CD14-positive monocyte (primary cell): ENCODE measurements around the gene SRPRB. TPM values are rescaled to one million over a fixed set of nuclear protein-coding genes. Genes with fewer than 3 reads are reported as not detected.
A peak's percentile ranks its signal among the peaks of the same experiment; 100 is the strongest.

Source experiments
- DNase-seq, 3 donors: peaks; one replicate each; pipeline ENCODE4 v3.0.0-alpha.2; 2011 to 2022
- H2AFZ ChIP-seq: 2 replicates; pipeline ENCODE4 v1.6.0; 2012; ENCODE audit warnings: mild to moderate bottlenecking, low read depth, low read length, inconsistent platforms; ENCODE audit not compliant: insufficient read depth, poor library complexity, severe bottlenecking
- H3K27ac ChIP-seq, 2 donors: 1 replicate in 1 of 2; 2 replicates in 1 of 2; pipeline ENCODE4 v1.5.1; 2012 to 2013; ENCODE audit warnings: low read length in 2 of 2, control low read depth in 1 of 2, inconsistent platforms in 1 of 2, low read depth in 1 of 2, mild to moderate bottlenecking in 1 of 2
- H3K27me3 ChIP-seq, 2 donors: one replicate each; pipeline versions ENCODE4 v1.6.0 to v1.6.1; 2011 to 2013; ENCODE audit warnings: low read length in 2 of 2; ENCODE audit not compliant: control insufficient read depth in 2 of 2, insufficient read depth in 2 of 2
- H3K36me3 ChIP-seq, 2 donors: replicated peaks in 1 of 2; 1 replicate in 1 of 2; 2 replicates in 1 of 2; pipeline versions ENCODE4 v1.5.1 to v1.6.1; 2012 to 2013; ENCODE audit warnings: low read length in 2 of 2, control low read depth in 1 of 2, inconsistent platforms in 1 of 2, mild to moderate bottlenecking in 1 of 2; ENCODE audit not compliant: insufficient read depth in 2 of 2, control insufficient read depth in 1 of 2
- H3K4me1 ChIP-seq, 2 donors: 1 replicate in 1 of 2; 2 replicates in 1 of 2; pipeline versions ENCODE4 v1.5.1 to v1.6.1; 2012 to 2013; ENCODE audit warnings: low read length in 2 of 2, control low read depth in 1 of 2, inconsistent platforms in 1 of 2, mild to moderate bottlenecking in 1 of 2, moderate library complexity in 1 of 2; ENCODE audit not compliant: insufficient read depth in 2 of 2, control insufficient read depth in 1 of 2
- H3K4me2 ChIP-seq: replicated peaks from 2 replicates; pipeline ENCODE3; 2012; ENCODE audit warnings: low read length, moderate library complexity, mild to moderate bottlenecking; ENCODE audit not compliant: poor library complexity, severe bottlenecking; ENCODE audit errors: extremely low read depth
- H3K4me3 ChIP-seq, 3 experiments: fragments of 200-600 bp in 1 of 3; sonication (generic) in 1 of 3; replicated peaks in 1 of 3; 1 replicate in 2 of 3; 2 replicates in 1 of 3; pipeline ENCODE4 v1.5.1; 2011 to 2013; ENCODE audit warnings: low read length in 3 of 3, mild to moderate bottlenecking in 3 of 3, control low read depth in 2 of 3, low read depth in 2 of 3, inconsistent platforms in 1 of 3, moderate library complexity in 1 of 3
- H3K79me2 ChIP-seq: 2 replicates; pipeline ENCODE4 v1.6.0; 2012; ENCODE audit warnings: mild to moderate bottlenecking, control low read depth, inconsistent platforms, low read length, moderate library complexity; ENCODE audit not compliant: insufficient read depth
- H3K9ac ChIP-seq: 2 replicates; pipeline ENCODE4 v1.6.0; 2017; ENCODE audit warnings: low read length, mild to moderate bottlenecking; ENCODE audit not compliant: insufficient read depth, poor library complexity, severe bottlenecking
- H3K9me3 ChIP-seq, 2 donors: replicated peaks in 1 of 2; 1 replicate in 1 of 2; 2 replicates in 1 of 2; pipeline versions ENCODE4 v1.5.1 to v1.6.1; 2012 to 2013; ENCODE audit warnings: low read length in 2 of 2, control low read depth in 1 of 2; ENCODE audit not compliant: control insufficient read depth in 1 of 2, insufficient read depth in 1 of 2
- H4K20me1 ChIP-seq: 2 replicates; pipeline ENCODE4 v1.6.0; 2012; ENCODE audit warnings: mild to moderate bottlenecking, low read length, control low read depth, moderate library complexity; ENCODE audit not compliant: insufficient read depth
- H3K27ac Mint-ChIP-seq, 7 donors: one replicate each; pipeline ENCODE4 v1.8.0; 2020; ENCODE audit warnings: mild to moderate bottlenecking in 7 of 7, mixed read lengths in 7 of 7, moderate library complexity in 6 of 7, inconsistent platforms in 2 of 7
- H3K27me3 Mint-ChIP-seq, 3 donors: one replicate each; pipeline ENCODE4 v1.8.0; 2021 to 2022; ENCODE audit warnings: low read depth in 3 of 3, mild to moderate bottlenecking in 3 of 3, mixed read lengths in 3 of 3, moderate library complexity in 3 of 3, inconsistent platforms in 1 of 3
- H3K36me3 Mint-ChIP-seq, 2 donors: one replicate each; pipeline ENCODE4 v1.8.0; 2020; ENCODE audit warnings: mixed read lengths in 2 of 2, inconsistent platforms in 1 of 2, mild to moderate bottlenecking in 1 of 2
- H3K4me1 Mint-ChIP-seq: one replicate; pipeline ENCODE4 v1.8.0; 2020; ENCODE audit warnings: mild to moderate bottlenecking, mixed read lengths
- H3K4me3 Mint-ChIP-seq, 2 donors: one replicate each; pipeline ENCODE4 v1.8.0; 2020; ENCODE audit warnings: mild to moderate bottlenecking in 2 of 2, mixed read lengths in 2 of 2, moderate library complexity in 1 of 2
- H3K9me3 Mint-ChIP-seq, 7 donors: one replicate each; pipeline ENCODE4 v1.8.0; 2020 to 2022; ENCODE audit warnings: mixed read lengths in 7 of 7, mild to moderate bottlenecking in 6 of 7, moderate library complexity in 6 of 7, inconsistent platforms in 2 of 7
- CTCF ChIP-seq: fragments of 200-600 bp; IDR thresholded peaks from one replicate; pipeline ENCODE4 v1.8.0; 2022; ENCODE audit warnings: antibody characterized with exemption, mild to moderate bottlenecking
- WGBS: methylation state at CpG from one replicate; pipeline ENCODE4 v1.1.5; 2013; ENCODE audit warnings: missing lambda C conversion rate; ENCODE audit not compliant: insufficient coverage; 5-methylcytosine and 5-hydroxymethylcytosine counted together
- intact Hi-C, 2 donors: fragments of 100-400 bp; cut with micrococcal nuclease; formaldehyde crosslinking; loops; one replicate each; pipeline versions ENCODE4 v1.15.0 to v1.15.1; 2023
- polyA plus RNA-seq, 3 donors: library from polyadenylated mRNA; depleted of rRNA in 1 of 3; unstranded in 2 of 3; stranded (reverse) in 1 of 3; fragments of 300-500 nt in 2 of 3; fragments of >200 nt in 1 of 3; fragmentation: Illumina TruSeq in 2 of 3; gene quantifications; 1 replicate in 2 of 3; 2 replicates in 1 of 3; pipeline ENCODE4 v1.2.3, GENCODE V29; 2012 to 2021

SRPRB gene
- polyA plus RNA-seq, 3 donors, result 6.1 to 30.6 (median 29.9) TPM

GRCh38 chr3:133820129-133820528 is 14.5 kb downstream of the SRPRB start:
- no peaks in the 10 kb centered on the region for H3K27me3 Mint-ChIP-seq
- H3K4me2 ChIP-seq, result no peak overlapping the region
- no peaks in the 10 kb centered on the region for H3K9me3 ChIP-seq
- peaks cover 71 to 91% of the 10 kb centered on the region in 2 donors for H3K36me3 ChIP-seq
- no peak for DNase-seq
- no peaks in the 10 kb centered on the region for H3K4me1 Mint-ChIP-seq
- H3K27ac Mint-ChIP-seq, result no peak overlapping the region
- no peak overlapping the region for H3K4me3 ChIP-seq
- no peak overlapping the region for H2AFZ ChIP-seq
- no peak overlapping the region for H3K4me3 Mint-ChIP-seq
- no peak for TF ChIP-seq CTCF
- no peaks in the 10 kb centered on the region for H3K4me1 ChIP-seq
- H3K9me3 Mint-ChIP-seq, result no peaks in the 10 kb centered on the region
- no peaks in the 10 kb centered on the region for H3K27me3 ChIP-seq
- H3K9ac ChIP-seq, result no peak overlapping the region
- H3K79me2 ChIP-seq, result no peaks in the 10 kb centered on the region
- peaks cover 74 to 77% of the 10 kb centered on the region in 2 donors for H3K36me3 Mint-ChIP-seq
- WGBS, result 100% methylated on average over 1 of the region's 4 CpGs
- no peak overlapping the region for H3K27ac ChIP-seq
- intact Hi-C loops, result no loop called here
- no peaks in the 10 kb centered on the region for H4K20me1 ChIP-seq

GRCh38 chr3:133820889-133821675 is 15.5 kb downstream of the SRPRB start:
- H2AFZ ChIP-seq, result no peak overlapping the region
- no peaks in the 10 kb centered on the region for H3K9me3 ChIP-seq
- Mint-ChIP-seq H3K27ac (peak overlapping the region in 1 of 7 donors; percentile 40), H3K36me3 (peaks cover 66 to 70% of the 10 kb centered on the region in 2 donors), H3K27me3 (no peaks in the 10 kb centered on the region), H3K4me3 (no peak overlapping the region), H3K9me3 (no peaks in the 10 kb centered on the region), H3K4me1 (no peaks in the 10 kb centered on the region)
- no peak for DNase-seq
- no peaks in the 10 kb centered on the region for H3K4me1 ChIP-seq
- H3K79me2 ChIP-seq, result no peaks in the 10 kb centered on the region
- H3K36me3 ChIP-seq, result peaks cover 66 to 86% of the 10 kb centered on the region in 2 donors
- intact Hi-C loops, result no loop called here
- no peak overlapping the region for H3K4me3 ChIP-seq
- no peaks in the 10 kb centered on the region for H4K20me1 ChIP-seq
- no peak overlapping the region for H3K27ac ChIP-seq
- no peak overlapping the region for H3K9ac ChIP-seq
- H3K4me2 ChIP-seq, result no peak overlapping the region
- no peaks in the 10 kb centered on the region for H3K27me3 ChIP-seq
- WGBS, result 100% methylated on average over 1 of the region's 3 CpGs
- TF ChIP-seq CTCF, result no peak
